MM.1S (cell line): ENCODE data around the gene MTHFD2.

Source experiments
- DNase-seq: peaks from one replicate; pipeline ENCODE4 v3.0.0-alpha.2; 2015
- H2AFZ ChIP-seq: fragments of 300-600 bp; sonication (generic); 2 replicates; pipeline ENCODE4 v1.6.0; 2016; ENCODE audit warnings: antibody characterized with exemption, low read length
- H3F3A ChIP-seq: fragments of 300-600 bp; sonication (generic); 2 replicates; pipeline ENCODE4 v1.6.1; 2016; ENCODE audit warnings: mild to moderate bottlenecking, antibody characterized with exemption, low read length, moderate library complexity, mixed read lengths; ENCODE audit not compliant: insufficient read depth
- H3K27ac ChIP-seq: fragments of 300-600 bp; sonication (generic); 2 replicates; pipeline ENCODE4 v1.5.1; 2016; ENCODE audit warnings: mild to moderate bottlenecking, low read length
- H3K27me3 ChIP-seq: fragments of 300-600 bp; sonication (generic); replicated peaks from 2 replicates; pipeline ENCODE4 v1.6.0; 2016; ENCODE audit warnings: low read length; ENCODE audit not compliant: insufficient read depth
- H3K36me3 ChIP-seq: fragments of 300-600 bp; sonication (generic); replicated peaks from 2 replicates; pipeline ENCODE4 v1.6.1; 2016; ENCODE audit warnings: mild to moderate bottlenecking, low read length, mixed read lengths; ENCODE audit not compliant: insufficient read depth
- H3K4me1 ChIP-seq: fragments of 300-600 bp; sonication (generic); 2 replicates; pipeline ENCODE4 v1.6.1; 2016; ENCODE audit warnings: low read length, mixed read lengths
- H3K4me2 ChIP-seq: fragments of 300-600 bp; sonication (generic); 2 replicates; pipeline ENCODE4 v1.6.0; 2016; ENCODE audit warnings: low read depth, low read length
- H3K4me3 ChIP-seq: fragments of 300-600 bp; sonication (generic); 2 replicates; pipeline ENCODE4 v1.5.1; 2016; ENCODE audit warnings: low read length, mixed read lengths
- H3K79me2 ChIP-seq: fragments of 300-600 bp; sonication (generic); 2 replicates; pipeline ENCODE4 v1.6.1; 2016; ENCODE audit warnings: mixed run types, low read length, mixed read lengths
- H3K9ac ChIP-seq: fragments of 300-600 bp; sonication (generic); 2 replicates; pipeline ENCODE4 v1.6.1; 2016; ENCODE audit warnings: low read length, mixed read lengths
- H3K9me2 ChIP-seq: fragments of 300-600 bp; sonication (generic); replicated peaks from 2 replicates; pipeline ENCODE4 v1.6.1; 2016; ENCODE audit warnings: mild to moderate bottlenecking, low read length, mixed read lengths; ENCODE audit not compliant: insufficient read depth
- H3K9me3 ChIP-seq: fragments of 300-600 bp; sonication (generic); replicated peaks from 2 replicates; pipeline ENCODE4 v1.6.1; 2016; ENCODE audit warnings: mild to moderate bottlenecking, low read length, mixed read lengths; ENCODE audit not compliant: insufficient read depth
- H4K20me1 ChIP-seq: fragments of 300-600 bp; sonication (generic); 2 replicates; pipeline ENCODE4 v1.6.1; 2016; ENCODE audit warnings: mild to moderate bottlenecking, low read length, moderate library complexity, mixed read lengths; ENCODE audit not compliant: insufficient read depth
- EZH2 ChIP-seq: fragments of 300-600 bp; sonication (generic); optimal IDR thresholded peaks from 2 replicates; pipeline ENCODE3; 2017; ENCODE audit warnings: low read depth, mild to moderate bottlenecking, antibody characterized with exemption, low read length, mixed read lengths
- EZH2phosphoT487 ChIP-seq: fragments of 300-600 bp; sonication (generic); IDR thresholded peaks from 2 replicates; pipeline ENCODE4 v1.6.1; 2018; ENCODE audit warnings: antibody characterized with exemption, low read length
- TF ChIP-seq, protein P1 (sequence below): fragments of 300-600 bp; sonication (generic); IDR thresholded peaks from 2 replicates; pipeline ENCODE4 v1.5.1; 2016; ENCODE audit warnings: antibody characterized with exemption, low read length, mixed read lengths

The MTHFD2 gene

GRCh38 chr2:74177696-74178095, 20.7 kb upstream of the MTHFD2 start:
- Histone ChIP-seq H4K20me1 (peaks cover 28% of the 10 kb centered on the region), H3K27ac (peak overlapping the region; percentile 91; the same call in 1 of the 2 replicates), H3K4me3 (peak overlapping the region; percentile 85), H3K4me1 (peaks cover 13% of the 10 kb centered on the region), H2AFZ (no peak overlapping the region), H3K27me3 (no peaks in the 10 kb centered on the region), H3K36me3 (no peaks in the 10 kb centered on the region; the same call in 1 of the 2 replicates), H3K79me2 (peaks cover 57% of the 10 kb centered on the region), H3F3A (peaks cover 42% of the 10 kb centered on the region), H3K9me2 (no peaks in the 10 kb centered on the region), H3K9me3 (no peaks in the 10 kb centered on the region), H3K4me2 (peak overlapping the region; percentile 78), H3K9ac (peak overlapping the region; percentile 92; the same call in 1 of the 2 replicates)
- no peak for DNase-seq
- TF ChIP-seq, protein P1, sequence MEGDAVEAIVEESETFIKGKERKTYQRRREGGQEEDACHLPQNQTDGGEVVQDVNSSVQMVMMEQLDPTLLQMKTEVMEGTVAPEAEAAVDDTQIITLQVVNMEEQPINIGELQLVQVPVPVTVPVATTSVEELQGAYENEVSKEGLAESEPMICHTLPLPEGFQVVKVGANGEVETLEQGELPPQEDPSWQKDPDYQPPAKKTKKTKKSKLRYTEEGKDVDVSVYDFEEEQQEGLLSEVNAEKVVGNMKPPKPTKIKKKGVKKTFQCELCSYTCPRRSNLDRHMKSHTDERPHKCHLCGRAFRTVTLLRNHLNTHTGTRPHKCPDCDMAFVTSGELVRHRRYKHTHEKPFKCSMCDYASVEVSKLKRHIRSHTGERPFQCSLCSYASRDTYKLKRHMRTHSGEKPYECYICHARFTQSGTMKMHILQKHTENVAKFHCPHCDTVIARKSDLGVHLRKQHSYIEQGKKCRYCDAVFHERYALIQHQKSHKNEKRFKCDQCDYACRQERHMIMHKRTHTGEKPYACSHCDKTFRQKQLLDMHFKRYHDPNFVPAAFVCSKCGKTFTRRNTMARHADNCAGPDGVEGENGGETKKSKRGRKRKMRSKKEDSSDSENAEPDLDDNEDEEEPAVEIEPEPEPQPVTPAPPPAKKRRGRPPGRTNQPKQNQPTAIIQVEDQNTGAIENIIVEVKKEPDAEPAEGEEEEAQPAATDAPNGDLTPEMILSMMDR = no peak
- TF ChIP-seq EZH2phosphoT487 (no peak), EZH2 (no peak)

- Histone ChIP-seq H3K27ac (peak within 1 kb of the TSS; percentile 91), H2AFZ (peak within 1 kb of the TSS; percentile 67), H4K20me1 (peaks cover 28% of the 10 kb centered on the region), H3K9ac (peak within 1 kb of the TSS; percentile 92), H3K9me2 (no peaks in the 10 kb centered on the region), H3F3A (peaks cover 42% of the 10 kb centered on the region), H3K36me3 (no peaks in the 10 kb centered on the region; the same call in 1 of the 2 replicates), H3K4me2 (peak within 1 kb of the TSS; percentile 78), H3K4me3 (peak within 1 kb of the TSS; percentile 85), H3K4me1 (peaks cover 13% of the 10 kb centered on the region), H3K79me2 (peaks cover 50% of the 10 kb centered on the region), H3K9me3 (no peaks in the 10 kb centered on the region), H3K27me3 (no peaks in the 10 kb centered on the region)
- TF ChIP-seq EZH2 (no peak), EZH2phosphoT487 (no peak)
- TF ChIP-seq, protein P1 = no peak
- DNase-seq = peak; percentile 99
These were observed 20.0 kb upstream of the MTHFD2 start, which contains the start of gene MOB1A for GRCh38 chr2:74178211-74179062. MOB1A (minus strand) TSS chr2:74178879; CDS start chr2:74178674, 205 bp downstream.

GRCh38 chr2:74179063-74179865, 19.2 kb upstream of the MTHFD2 start:
- Histone ChIP-seq H3K9ac (peak overlapping the region; percentile 92; the same call in 1 of the 2 replicates), H3K4me1 (peaks cover 13% of the 10 kb centered on the region), H3K4me3 (peak overlapping the region; percentile 85), H3K79me2 (peaks cover 42% of the 10 kb centered on the region), H2AFZ (peak overlapping the region; percentile 64), H3K9me3 (no peaks in the 10 kb centered on the region), H3K36me3 (no peaks in the 10 kb centered on the region; the same call in 1 of the 2 replicates), H3F3A (peaks cover 45% of the 10 kb centered on the region), H3K9me2 (no peaks in the 10 kb centered on the region), H3K4me2 (peak overlapping the region; percentile 73; the same call in 1 of the 2 replicates), H3K27me3 (no peaks in the 10 kb centered on the region), H3K27ac (peak overlapping the region; percentile 91; the same call in 1 of the 2 replicates), H4K20me1 (peaks cover 28% of the 10 kb centered on the region)
- no peak for DNase-seq
- no peak for TF ChIP-seq EZH2
- TF ChIP-seq, protein P1 = peak; percentile 31; the same call in 1 of the 2 replicates
